HG02870 (cell line): Measurements from ENCODE around the gene BICC1.
"Not testable (repeated sequence)": the region's sequence is repeated elsewhere in the genome, so short reads cannot be mapped to it uniquely, and the experiment has no call there.

Source experiments
- ATAC-seq: cut with Tn5 transposase; IDR thresholded peaks from one replicate; pipeline ENCODE4 v1.9.1; 2021; ENCODE audit warnings: mild to moderate bottlenecking, moderate library complexity; ENCODE audit not compliant: unreplicated experiment

Gene BICC1

DNA sequence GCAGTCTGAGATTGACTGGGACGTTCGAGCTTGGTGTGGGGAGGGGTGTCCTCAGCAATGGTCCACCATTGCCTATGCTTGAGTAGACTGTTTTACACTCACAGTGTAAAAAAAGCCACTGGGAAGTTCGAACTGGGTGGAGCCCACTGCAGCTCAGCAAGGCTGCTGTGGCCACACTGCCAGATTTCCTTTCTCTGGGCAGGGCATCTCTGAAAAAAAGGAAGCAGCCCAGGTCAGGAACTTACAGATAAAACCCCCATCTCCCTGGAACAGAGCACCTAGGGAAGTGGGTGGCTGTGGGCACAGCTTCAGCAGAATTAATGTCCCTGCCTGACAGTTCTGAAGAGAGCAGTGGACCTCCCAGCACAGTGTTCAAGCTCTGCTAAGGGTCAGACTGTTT, 80.3 kb downstream of the BICC1 start:
- no peak for ATAC-seq

GRCh38 chr10:58597211-58597610, 84.5 kb downstream of the BICC1 start:
- ATAC-seq: not testable (repeated sequence)

DNA sequence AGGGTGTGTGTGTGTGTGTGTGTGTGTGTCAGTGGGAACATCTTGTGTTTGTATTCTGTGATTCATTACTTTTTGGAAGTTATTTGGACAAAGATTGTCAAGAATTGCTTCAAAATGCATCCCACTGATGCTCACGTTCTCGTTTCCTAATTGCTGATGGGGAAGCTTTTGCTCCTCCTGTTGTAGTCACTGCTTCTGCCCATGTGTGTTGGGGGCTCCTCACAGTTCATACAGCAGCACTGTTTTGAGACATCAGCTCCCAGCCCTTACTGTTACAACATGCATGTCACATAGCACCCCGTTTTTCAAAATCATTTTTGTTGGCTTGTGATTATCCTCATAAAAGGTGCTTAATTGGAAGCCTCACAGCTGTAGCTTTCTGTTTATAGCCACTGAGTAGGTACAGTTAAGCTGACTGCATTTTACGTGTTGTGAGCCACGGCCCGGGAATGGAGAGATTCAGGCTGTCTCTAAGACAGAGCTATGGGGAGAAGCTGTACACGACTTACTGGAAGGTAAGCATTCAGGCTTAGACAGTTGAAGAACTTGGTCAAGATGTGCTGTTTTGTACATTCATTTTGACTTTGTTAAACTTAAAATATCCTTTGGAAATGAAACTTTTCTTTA, 87.4 kb downstream of the BICC1 start:
- no peak for ATAC-seq

GRCh38 chr10:58608351-58608750, 95.7 kb downstream of the BICC1 start:
- ATAC-seq: no peak

DNA sequence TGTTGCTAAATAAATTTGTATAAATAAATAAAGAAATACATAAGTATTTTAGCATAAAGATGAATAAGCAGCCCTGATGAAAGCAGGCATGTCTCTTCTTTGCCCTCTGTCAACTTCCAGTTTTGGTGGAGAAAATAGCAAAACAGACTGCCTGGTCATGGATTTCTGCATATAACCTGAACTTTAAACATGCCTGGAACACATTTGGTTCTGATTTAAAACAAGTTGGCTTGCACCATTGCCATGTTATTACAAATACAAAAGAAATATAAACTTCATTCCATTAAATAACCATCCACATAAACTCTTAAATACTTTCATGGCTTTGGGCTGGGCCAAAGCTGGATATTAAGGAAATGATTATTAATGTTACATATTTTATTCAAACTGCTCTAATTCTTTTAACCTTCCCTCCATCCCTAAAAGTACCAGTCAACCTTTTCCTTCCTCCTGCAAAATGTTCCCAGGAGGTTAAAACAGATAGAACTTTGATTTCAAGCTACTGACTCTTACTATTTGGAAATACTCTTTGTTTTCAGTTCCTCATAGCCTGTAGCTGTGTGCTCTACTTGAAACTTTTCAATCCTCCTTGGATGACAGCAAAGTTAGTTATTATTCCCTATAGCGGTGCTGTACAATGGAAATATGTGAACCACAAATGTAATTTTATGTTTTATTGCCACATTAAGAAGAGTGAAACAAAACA, 96.3 kb downstream of the BICC1 start:
- no peak for ATAC-seq

- no peak for ATAC-seq
Measured at GRCh38 chr10:58609532-58610150, 97.0 kb downstream of the BICC1 start.

DNA sequence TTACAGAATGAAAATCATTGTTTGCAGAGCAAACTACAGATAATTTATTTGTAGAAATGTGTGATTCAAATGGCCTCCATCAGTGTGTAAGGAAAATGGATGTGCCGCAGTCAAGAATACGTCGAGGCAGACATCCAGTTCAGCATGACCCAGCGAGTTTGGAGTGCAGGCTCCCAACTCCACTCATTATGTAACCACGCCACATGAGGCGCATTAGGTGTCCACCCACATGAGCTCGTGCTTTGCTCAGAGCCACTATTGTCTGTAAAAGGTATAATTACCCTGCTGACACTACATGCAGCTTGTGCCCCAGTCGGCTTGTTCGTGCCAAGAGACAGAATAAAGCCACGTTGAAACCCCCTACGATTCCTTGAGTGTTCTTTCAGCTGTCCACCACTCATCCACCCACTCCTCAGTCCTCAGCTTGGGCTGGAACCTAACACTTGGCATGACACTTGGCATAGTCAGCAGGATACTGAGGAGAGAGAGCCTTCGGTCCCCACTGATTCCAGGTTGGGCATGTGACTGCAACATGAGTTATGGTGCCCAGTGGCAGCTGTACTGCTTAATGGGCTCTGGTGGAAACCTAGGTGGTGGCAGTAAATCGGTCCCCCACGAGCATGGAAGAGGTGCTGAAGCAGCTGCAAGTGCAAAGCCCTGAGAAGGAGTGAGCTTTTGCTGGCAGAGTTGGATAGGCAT, 102.7 kb downstream of the BICC1 start:
- no peak for ATAC-seq

GRCh38 chr10:58618158-58618676, 105.5 kb downstream of the BICC1 start:
- no peak for ATAC-seq

DNA sequence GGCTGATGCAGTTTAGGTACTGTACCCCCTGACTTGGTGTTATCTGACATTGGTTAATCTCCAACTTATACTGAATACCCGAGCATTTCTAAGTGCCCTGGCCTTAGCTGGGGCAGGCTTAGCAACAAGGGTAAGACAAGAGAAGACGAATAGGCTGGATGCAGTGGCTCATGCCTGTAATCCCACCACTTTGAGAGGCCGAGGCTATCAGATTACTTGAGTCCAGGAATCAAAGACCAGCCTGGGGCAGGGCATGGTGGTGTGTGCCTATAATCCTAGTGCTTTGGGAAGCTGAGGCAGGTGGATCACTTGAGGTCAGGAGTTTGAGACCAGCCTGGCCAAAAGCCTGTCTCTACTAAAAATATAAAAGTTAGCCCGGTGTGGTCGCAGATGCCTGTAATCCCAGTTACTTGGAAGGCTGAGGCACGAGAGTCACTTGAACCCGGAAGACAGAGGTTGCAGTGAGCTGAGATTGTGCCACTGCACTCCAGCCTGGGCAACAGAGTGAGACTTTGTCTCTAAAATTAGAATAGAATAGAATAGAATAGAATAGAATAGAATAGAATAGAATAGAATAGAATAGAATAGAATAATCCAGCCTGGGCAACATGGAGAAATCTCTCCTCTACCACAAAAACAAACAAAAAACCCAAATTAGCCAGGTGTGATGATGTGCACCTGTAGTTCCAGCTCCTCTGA, 108.9 kb downstream of the BICC1 start:
- ATAC-seq: no peak

DNA sequence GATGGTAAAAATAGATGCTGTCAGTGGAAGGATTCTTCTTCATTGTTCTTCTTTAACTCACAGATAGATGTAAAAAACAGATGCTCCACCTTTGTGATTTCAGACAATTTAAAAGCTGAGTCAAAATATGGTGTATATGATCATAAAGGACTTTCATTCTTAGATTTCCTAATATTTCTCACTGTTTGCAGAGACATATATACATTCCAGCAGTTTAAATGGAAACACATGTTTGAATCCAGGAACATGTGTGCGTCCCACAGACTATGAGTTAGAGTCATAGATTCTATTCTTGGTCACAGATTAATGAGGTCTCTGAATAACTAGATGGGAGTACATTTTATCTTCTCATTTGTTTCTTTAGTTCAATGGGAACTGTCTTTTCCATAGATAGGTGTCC, 109.6 kb downstream of the BICC1 start:
- no peak for ATAC-seq

GRCh38 chr10:58625070-58625469, 112.4 kb downstream of the BICC1 start:
- no peak for ATAC-seq

- no peak for ATAC-seq
Measured at GRCh38 chr10:58627392-58627791, 114.7 kb downstream of the BICC1 start.

GRCh38 chr10:58631715-58632114, 119.0 kb downstream of the BICC1 start:
- ATAC-seq: no peak

DNA sequence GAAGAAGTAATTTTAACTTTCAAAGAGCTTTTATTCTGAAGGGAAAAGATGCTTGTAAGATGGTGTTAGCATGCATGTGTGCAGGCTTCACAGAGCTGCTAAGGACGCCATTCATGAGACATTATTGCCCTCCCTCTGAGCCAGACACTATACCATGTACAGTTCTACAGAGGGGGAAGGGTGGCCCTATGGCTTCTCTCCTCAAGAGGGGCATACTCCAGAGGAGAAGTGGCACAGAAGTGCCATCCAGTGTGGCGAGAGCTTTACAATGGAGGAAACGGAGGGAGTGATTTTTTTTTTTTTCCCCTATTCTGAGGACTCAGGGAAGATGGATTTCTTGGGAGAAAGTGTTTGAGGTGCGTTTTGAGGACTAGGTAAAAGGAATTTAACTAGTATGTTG, 119.5 kb downstream of the BICC1 start:
- no peak for ATAC-seq

DNA sequence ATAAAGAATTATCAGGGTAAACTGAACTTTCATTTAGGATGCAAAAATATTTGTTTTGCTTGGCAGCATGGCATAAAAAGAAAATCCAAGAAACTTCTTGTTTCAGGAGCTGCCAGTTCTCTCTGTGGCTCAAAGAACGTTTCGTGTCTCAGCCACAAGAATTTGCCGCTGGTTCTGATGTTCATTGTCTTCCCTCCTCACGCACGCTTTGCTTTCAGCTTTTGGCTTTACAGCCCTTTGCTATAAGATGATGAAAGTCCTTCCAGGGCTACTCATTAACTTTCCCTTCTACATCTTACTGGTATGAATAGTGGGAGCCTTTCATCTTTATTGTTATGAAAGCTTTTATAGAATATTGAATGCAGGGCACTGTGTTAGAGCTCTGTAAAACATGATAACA, 124.7 kb downstream of the BICC1 start:
- no peak for ATAC-seq

DNA sequence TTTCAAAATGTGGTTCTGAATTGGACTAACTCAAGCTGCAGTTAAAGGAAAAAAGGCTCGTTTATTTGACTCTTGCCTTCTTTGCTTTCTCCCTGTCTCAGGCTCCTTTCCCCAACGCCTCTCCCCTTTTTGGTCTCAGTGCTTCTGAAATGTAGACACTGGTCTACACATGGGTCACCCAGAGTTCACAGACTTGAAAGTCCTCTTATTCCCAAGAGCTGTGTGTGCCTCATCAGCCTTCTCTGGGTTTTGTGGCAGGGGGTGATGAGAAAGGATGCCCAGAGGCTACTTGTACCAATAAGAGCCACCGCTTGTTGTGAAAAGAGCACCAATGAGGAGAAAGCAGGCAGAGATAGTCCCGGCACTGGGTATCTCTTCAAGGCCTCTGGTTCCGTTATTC, 125.7 kb downstream of the BICC1 start:
- ATAC-seq: no peak

- ATAC-seq: no peak
Measured at GRCh38 chr10:58641095-58641531, 128.4 kb downstream of the BICC1 start.

- no peak for ATAC-seq
Measured at GRCh38 chr10:58641708-58642107, 129.0 kb downstream of the BICC1 start.

GRCh38 chr10:58642283-58642682, 129.6 kb downstream of the BICC1 start:
- ATAC-seq: no peak

DNA sequence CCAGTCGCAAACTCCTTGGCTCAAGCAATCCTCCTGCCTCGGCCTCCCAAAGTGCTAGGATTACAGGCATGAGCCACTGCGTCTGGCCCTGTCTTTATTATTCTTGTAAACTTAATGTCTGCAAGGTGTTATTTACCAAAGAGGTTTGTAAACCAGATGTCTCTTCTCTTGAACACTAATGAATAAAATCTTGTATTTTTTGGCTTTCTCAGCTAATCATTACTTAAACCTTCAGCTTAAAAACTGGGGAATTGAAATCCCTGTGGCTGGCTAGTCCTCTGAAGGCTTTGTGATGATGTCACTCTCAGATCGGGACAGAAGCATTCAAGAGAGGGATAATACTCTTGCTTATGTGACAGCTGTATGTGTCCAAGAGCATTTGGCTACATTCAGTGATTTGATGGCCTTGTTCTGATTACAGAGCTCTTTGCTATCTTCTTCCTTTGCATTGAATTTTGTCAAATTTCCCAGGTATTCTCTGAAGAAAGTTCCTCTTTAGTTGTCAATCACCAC, 130.3 kb downstream of the BICC1 start:
- no peak for ATAC-seq

DNA sequence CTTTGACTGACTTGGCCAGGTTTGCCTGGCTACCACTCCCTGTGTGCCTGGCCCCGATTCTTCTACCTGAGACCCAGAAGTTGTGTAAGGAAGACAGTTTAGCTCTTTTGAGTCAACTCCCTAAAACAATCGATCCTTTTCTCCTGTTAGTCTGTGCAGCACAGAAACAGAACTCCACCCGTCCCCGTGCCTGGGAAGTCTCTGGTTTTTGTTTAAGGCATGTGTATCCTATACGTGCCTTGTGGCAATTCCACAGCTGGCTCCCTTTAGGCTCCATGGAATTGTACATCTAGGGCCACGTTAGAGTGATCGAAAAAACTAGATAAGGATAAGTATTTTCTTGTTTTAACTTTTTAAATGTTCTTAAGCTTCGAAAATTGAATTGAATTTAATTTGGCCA, 131.6 kb downstream of the BICC1 start:
- ATAC-seq: no peak
